GM18909 (cell line): Measurements from ENCODE around the gene LMX1B.

ENCODE experiments used
- ATAC-seq: cut with Tn5 transposase; IDR thresholded peaks from one replicate; pipeline ENCODE4 v1.9.1; 2021; ENCODE audit warnings: mild to moderate bottlenecking; ENCODE audit not compliant: unreplicated experiment, poor library complexity

LMX1B gene

DNA sequence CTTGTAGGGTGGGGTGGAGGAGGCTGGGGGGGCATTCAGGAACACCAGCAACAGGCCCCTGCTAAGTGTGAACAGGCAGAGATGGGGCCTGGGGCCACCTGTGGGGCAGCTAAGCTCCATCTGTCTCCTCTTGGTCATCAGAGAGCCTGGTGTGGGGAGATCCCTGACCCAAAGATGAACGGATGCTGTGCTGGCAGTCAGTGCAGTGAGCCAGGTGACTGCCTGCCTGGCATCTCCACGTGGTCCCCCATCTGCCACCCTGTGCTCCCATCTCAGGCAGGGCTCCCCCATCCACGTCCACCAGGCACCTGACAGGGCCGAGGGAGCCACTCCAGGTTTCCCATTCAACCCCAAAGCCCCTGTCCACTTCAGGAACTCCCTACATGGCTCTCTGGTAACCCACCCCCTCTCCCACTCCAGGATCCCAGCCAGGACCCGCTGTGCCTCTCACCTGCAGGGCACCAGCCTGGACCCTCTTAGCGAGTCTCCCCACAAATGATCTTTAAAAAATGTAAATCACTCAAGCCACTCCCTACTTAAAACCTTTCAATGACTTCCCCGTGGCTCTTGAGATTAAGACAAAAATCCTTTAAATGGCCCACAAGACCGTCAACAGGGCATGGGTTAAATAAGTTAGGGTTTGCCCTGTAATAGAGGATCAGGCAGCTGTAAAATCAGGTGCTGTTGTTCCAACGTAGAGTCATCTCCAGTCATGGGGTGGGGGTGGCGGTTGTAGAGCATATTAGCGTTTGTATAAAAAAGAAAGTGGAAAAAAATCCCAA is 60.8 kb downstream of the LMX1B start:
- ATAC-seq: no peak

DNA sequence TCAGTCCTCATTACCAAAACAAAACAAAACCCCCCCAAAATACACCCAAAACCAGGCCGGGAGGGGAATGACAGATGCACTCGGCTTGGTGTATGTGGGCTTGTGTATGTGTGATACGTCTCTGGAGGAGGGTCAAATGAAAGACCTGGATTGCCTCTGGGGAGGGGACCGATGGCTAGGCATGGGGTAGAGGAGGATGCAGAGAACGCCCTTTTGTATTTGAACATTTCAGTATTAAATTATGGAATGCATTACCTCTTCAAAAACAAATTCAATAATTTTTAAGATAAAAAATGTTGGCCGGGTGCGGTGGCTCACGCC is 61.4 kb downstream of the LMX1B start:
- no peak for ATAC-seq

DNA sequence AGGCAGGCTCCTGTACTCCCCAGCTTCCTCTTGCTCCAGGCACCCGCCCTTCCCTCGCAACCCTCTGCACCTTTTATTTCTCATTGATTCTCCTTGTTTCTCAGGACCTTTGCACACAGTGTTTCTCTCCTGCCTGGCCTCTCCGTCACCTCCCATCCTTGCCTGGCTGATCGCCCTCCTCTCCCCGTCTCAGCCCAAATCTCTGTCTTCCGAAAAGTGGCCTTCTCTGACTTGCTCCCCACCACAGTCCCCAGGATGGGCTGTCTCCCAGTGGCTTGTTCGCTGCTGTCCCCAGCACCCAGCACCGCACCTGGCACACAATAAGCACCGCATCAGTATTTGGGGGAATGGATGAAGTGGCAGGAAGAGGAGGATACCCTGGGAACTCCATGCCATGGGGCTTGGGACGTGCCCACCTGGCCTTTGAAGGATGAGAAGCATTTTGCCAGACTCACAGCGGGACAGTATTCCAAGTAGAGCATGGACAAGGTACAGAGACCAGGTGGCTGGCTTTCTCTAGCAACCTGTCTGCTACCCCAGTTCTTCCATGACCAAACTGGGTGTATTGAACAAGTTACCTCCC is 62.5 kb downstream of the LMX1B start:
- ATAC-seq: no peak

DNA sequence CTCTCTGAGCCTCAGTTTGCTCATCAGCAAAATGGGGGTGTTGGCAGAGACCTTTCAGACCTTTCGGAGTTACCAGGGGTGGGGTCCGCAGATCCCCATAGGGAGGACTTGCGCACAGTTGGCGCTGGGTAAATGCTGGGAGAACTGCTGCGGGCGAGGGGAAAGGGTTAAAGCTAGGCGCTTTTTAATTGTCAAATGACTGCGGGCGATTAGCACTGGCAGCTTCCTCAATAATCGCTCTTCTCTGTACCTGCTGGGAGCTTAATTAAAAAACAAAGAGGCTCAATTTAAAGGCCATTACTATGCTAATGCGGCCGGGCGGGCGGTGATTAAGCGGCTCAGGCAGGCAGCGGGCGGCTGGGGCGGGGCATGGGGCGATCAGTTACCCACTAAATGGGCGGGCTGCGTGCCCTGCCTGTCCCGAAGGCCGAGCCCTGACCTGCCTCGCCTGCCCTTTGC is 63.0 kb downstream of the LMX1B start:
- no peak for ATAC-seq

DNA sequence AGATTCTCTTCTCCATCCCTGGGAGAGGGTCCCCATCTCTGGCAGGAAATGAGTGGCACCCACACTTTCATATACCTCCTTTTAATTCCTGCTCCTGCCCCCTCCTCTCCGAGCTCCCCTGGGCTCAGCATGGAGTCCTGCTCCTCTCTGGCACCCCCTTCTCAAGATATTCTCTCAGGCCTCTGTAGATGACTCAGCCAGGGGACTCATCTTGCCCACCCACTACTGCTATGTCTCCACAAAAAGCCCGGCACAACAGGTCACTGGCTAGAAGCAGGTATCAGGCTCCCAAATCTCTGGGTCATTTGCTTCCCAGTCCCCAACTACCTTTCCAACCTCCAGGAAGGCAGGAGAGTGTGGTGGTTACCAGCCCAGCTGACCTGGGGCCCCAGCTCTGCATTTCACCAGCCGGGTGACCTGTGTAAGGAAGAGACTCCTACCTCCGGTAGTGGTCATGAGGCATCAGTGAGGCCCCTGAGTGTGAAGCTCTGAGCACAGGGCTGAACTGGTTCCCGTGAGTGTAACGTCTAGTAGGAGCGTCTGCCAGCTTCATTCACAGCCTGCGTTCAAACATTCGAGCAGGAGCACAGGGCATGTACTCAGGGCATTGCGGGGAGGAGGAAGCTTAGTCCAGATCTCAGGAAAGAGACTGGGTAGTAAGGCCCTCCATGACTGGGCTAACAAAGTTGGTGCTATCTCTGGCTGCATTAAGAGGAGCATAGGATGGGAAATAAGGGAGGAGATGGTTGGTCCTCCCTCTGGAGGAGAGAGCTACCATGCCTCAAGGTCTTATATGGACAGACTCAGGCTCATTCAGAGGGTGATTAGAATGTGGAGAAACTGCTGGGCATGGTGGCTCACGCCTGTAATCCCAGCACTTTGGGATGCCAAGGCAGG is 63.7 kb downstream of the LMX1B start:
- no peak for ATAC-seq

DNA sequence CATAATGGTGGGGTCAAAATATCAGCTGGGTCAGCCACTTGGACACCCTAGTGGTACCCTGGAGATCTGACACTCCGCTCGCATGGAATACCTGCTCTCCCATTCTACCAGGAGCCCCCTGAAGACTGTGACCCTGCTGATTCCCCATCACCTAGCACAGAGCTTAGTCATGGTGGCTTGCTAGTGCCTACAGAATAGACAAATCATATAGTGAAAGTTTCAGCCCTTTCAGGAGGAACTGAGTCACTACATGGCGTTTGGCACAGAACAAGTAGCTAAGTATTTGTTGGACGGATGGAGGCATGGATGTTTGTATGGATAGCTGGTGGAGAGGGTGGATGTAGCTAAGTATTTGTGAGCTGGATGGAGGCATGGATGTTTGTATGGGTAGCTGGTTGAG is 65.3 kb downstream of the LMX1B start:
- no peak for ATAC-seq

DNA sequence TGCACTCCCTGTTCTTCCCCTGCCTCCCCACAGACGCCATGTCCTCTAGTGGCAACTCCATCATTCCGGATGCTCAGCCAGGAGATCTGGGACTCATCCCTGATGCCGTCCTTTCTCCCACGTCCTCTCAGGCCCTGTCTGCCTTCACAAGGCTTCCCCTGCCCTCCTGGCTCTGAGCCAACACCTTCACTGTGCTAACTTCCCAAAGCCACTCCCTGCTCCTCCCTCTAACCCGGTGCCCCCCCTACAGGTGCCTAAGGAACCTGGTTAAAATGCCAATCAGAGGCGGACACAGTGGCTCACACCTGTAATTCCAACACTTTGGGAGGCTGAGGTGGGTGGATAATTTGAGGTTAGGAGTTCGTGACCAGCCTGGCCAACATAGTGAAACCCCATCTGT is 67.6 kb downstream of the LMX1B start:
- ATAC-seq: no peak

DNA sequence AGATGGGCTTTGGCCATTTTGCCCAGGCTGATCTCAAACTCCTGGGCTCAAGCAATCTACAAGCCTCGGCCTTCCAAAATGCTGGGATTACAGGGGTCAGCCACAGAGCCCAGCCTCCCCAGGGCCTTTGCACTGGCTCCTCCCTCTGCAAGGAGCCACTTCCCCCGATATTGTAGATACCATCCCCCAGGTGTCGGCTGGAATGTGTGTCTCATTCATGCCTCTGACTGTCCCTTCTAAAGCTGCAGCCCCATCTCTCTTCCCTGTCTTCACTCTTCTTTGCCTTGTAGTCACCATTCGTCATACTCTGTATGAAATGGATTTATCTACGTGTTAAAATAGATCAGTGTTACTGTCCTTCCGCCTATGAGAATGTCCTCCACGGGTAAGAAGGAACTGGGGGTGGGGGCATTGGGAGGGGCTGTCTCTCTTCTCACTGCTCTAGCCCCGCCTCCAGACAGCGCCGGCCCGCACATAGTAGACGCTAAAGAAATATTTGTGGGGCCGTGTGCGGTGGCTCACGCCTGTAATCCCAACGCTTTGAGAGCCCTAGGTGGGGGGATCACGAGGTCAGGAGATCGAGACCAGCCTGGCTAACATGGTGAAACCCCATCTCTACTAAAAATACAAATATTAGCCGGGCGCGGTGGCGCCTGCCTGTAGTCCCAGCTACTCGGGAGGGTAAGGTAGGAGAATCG is 68.5 kb downstream of the LMX1B start:
- ATAC-seq: no peak

DNA sequence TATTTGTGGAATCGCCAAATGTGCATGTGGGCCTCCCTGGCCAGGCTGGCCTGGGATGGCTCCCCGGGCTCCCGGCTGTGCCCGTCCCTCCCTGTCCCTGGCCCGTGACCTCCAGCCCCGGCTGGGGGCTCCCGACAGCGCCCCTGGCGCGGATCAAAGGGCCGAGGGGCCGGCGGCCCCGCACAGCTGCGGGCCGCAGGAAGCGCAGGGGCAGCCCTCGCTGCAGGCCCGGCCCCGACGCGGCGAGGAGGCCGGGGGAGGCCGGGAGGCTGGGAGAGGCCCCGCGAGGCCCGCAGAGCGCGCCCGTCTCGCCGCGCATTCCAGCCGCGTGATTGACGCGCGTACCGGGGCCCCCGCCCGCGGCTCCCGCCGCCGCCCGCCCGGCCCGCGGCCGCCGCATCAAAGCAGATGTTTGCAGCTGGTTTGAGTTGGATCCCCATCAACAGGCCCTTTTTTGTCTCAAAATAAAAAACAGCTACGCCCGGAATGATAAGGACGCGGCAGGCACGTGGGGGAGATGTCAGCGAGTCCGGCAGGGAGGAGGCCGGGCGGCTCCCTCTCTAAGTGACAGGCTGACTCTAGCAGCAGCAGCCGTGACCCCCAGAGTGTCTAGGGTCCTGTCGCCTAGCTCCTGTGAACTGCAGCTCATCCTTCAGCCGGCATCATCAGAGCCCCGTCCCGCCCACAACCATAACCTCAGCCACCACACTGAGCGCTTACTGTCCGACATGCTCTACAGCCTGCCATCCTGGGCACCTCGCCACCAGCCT is 69.4 kb downstream of the LMX1B start:
- ATAC-seq: no peak

DNA sequence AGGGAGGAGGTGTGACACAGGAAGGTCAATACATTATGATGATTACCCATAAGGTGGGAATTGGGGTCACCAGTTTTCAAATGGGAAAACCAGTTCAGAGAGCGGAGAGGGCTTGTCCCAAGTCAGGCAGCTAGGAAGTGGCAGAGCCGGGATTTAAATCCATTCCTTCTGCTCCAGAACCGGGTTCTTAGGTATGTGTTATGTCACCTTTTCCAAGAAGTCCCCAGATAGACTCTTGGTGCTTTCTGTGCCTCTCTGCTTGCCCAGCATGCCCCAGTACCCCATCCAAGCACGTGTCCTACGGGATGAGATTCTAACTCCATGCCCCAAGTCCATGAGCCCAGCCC is 69.9 kb downstream of the LMX1B start:
- ATAC-seq: no peak

DNA sequence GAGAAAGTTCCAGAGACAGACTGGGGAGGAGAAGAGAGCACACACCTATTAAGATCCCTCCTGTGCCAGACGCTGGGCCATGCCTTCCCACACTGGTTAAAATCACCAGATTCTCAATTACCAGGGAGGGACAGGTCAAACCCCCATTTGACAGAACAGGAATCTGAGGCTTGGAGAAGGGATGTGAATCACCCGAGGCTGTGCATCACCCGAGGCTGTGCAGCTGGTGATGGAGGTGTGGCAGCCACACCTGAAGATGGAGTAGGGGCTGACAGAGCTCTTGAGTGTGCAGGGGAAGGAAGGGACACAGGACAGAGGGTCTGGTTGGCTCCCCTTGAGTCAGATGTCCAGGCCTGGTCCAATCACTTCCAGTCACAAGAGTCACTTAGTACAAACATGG is 70.6 kb downstream of the LMX1B start:
- no peak for ATAC-seq

DNA sequence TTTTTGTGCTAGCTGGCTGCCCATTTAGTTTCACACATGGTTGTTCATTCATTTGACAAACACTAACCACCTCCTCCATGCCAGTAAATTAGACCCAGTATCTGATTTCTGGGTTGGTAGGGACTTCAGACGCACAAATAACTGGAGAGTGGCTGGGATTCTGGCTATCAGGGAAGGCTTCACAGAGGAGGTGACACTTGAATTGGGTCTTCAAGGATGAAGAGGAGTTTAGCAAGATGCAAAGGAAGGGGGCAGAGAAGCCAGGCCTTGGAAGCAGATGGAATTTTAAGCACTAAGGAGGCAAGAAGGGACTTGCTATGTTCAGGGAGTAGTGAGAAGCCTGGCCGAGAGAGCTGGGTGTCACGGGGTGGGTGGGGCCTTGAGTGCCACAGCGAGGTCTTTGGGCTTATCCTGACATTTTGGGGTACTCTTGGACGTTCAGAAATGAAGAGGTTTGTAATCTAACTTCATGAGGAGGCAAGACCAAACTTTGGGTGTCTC is 71.3 kb downstream of the LMX1B start:
- ATAC-seq: no peak

DNA sequence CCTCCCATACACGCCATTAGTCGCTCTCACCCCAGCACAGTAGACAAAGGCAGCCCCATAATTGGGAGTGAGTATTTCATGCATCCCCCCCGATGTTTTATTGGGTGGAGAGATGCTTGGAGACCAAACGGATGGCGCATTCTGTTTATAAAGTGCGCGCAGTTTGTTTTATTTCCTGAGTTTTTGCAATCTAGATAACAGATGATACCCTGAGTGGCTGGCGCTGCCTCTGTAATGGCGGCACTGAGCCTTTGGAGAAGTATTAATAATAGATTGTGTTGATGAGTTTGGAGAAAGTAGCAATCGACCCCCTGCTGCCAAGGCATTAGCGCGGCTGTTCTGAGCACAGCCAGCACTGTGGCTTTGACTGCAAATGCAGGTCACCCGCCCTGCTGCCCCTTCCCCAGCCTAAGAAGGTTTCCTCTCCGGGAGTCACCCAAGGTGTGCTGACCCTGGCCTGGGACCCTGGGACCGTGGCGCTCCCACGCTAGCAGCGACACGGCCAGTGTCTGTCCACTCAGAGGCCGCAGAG is 74.3 kb downstream of the LMX1B start:
- no peak for ATAC-seq

DNA sequence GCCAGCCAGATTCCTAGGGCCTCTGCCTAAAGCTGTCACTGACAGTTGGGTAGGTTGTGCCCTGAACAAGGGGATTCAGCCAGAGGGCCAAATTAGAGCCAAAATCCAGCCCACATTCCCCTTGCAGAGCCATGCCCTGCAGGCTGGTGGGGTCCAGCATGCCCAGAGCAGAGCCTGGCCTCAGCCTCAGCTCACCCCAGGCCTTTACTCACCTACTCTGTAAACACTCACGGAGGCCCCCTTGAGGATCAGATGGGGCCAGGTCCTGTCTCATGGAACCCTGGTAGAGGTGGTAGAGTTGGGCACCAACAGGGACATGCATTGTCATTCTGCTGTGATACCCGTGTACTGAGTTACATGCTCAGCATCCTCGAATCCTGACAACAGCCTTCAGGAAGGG is 74.9 kb downstream of the LMX1B start:
- ATAC-seq: no peak

DNA sequence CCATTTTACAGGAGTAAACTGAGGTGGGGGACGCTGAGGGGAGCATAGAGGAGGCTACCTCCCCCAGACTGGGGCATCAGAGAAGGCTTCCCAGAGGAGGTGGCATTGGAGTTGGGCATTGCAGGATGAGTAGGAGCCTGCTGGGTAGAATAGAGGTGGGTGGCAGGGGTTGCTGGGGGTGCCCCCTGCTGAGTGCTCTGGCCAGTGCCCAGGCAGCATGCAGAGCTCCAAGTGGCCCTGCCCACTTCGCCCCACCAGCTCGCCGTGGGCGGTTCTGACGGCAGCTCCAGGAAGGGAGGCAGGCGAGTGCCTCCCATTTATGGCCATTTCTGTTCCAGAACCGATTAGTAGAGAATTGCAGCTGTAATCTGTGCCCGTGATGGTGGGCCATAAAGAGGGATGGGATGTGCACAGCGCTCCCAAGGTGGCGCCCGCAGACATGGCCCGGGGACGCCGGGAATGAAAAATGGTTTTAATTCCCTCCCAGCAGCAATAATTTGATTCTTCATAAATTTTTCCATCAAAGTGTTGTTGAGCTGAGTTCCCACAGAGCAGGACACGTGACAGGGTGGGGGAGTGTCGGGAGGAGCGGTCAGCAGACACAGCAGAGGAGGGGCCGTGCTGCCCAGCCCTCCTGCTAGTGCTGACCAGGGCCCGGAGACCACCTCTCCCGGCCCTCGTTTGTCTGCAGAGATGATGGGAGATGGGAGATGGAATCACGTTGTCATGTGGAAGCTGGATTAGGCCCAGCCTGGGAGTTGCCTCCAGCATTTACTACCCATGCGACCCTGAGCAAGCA is 75.5 kb downstream of the LMX1B start:
- no peak for ATAC-seq

DNA sequence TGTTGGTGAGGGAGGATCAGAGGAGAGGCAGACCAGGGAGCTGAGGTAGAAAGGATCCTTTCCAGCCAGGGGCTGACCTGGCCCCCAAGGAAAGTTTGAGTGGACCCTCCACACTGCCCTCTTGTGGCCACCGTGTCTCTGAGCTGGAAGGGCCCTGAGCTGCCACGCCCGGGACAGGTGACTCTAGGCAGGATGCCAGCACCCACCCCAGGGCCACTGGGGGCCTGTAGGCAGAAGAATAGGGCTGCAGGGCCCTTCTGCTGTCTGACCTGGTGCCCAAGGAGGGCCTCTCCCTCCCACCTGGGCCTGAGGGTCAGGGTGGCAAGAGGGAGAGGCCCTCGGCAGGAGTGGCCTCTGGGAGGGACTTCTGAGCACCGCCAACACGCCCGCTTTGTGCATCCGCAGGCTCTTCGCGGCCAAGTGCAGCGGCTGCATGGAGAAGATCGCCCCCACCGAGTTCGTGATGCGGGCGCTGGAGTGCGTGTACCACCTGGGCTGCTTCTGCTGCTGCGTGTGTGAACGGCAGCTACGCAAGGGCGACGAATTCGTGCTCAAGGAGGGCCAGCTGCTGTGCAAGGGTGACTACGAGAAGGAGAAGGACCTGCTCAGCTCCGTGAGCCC is 76.8 kb downstream of the LMX1B start:
- ATAC-seq: no peak

DNA sequence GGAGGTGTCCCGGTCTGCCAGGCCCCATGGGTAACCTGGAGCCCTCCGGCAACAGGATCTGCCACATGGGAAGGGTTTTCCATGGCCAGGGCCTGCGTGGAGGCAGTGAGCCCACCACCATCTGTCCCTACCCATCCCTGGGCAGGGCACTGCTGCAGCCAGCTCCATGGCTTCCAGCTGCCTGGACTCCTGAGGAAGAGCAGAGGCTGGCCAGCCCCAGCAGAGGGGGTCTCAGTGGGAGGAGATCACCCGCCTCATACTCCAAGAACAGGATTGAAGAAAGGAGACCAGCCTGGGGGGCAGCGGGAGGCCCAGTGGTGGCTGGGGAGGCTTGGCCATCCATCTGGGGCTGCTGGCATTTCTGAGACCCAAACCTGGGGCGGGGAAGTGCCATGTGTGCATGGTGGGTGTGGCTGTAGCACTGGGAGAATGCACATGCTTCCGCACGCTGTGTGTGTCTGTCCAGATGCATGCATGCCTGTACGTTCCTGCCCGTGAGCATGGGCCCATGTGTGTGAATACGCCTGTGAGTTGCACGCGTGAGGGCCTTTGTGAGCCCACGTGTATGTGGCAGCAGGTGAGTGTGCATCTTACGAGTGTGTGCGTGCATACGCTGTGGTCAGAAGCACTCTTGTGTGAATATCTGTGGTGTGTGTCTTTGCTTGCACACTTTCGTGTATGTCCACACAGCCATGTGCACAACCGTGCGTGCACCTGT is 78.5 kb downstream of the LMX1B start:
- no peak for ATAC-seq
